ENCODE results near the gene FAM163B. TPM values are rescaled to one million over a fixed set of nuclear protein-coding genes. Genes with fewer than 3 reads are reported as not detected.

FAM163B gene
- total RNA-seq, 2 donors from 2014 or later: 1.2 TPM; not detected in 1

DNA sequence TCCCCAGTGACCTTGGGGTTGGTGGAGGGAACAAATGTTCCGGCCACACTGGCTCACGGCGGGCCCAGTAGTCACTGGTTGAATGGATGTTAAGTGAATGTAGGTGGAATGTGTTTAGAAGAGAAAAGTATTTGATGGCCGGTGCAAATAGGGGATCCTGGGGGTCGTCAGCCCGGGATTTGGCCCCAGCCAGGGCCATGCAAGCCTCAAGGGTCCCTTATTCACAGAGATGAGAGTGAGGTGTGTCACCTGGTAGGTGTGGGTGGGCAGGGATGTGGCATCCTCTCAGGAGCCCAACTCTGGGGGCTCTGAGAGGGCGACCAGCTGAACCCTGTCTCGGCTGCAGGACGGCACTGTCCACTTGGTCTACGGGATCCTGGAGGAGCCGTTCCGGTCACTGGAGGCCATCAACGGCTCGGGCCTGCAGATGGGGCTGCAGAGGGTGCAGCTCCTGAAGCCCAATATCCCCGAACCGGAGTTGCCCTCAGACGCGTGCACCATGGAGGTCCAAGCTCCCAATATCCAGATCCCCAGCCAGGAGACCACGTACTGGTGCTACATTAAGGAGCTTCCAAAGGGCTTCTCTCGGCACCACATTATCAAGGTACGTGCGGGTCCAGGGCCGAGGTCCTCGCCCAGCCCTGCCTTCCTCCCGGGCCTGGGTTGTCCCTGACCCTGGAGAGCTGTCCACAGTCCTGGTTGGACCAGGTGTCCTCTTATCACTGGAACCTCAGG is 32.8 kb upstream of the FAM163B start:
- H3K4me3 ChIP-seq: no peak overlapping the region
- no peak overlapping the region for H3K9ac ChIP-seq (ENCODE audit: low read depth in 2 of 2, low read length in 2 of 2)
- H3K36me3 ChIP-seq: no peaks in the 10 kb centered on the region
- DNase-seq: no peak
- no peak overlapping the region for H3K27ac ChIP-seq
- TF ChIP-seq, protein P1, sequence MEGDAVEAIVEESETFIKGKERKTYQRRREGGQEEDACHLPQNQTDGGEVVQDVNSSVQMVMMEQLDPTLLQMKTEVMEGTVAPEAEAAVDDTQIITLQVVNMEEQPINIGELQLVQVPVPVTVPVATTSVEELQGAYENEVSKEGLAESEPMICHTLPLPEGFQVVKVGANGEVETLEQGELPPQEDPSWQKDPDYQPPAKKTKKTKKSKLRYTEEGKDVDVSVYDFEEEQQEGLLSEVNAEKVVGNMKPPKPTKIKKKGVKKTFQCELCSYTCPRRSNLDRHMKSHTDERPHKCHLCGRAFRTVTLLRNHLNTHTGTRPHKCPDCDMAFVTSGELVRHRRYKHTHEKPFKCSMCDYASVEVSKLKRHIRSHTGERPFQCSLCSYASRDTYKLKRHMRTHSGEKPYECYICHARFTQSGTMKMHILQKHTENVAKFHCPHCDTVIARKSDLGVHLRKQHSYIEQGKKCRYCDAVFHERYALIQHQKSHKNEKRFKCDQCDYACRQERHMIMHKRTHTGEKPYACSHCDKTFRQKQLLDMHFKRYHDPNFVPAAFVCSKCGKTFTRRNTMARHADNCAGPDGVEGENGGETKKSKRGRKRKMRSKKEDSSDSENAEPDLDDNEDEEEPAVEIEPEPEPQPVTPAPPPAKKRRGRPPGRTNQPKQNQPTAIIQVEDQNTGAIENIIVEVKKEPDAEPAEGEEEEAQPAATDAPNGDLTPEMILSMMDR (IDR thresholded peaks at IDR 0.05): no peak
- intact Hi-C loops (cut with DNase I): no loop called here
- no peaks in the 10 kb centered on the region for H3K27me3 ChIP-seq
- H3K9me3 ChIP-seq: no peaks in the 10 kb centered on the region
- no peaks in the 10 kb centered on the region for H3K4me1 ChIP-seq

DNA sequence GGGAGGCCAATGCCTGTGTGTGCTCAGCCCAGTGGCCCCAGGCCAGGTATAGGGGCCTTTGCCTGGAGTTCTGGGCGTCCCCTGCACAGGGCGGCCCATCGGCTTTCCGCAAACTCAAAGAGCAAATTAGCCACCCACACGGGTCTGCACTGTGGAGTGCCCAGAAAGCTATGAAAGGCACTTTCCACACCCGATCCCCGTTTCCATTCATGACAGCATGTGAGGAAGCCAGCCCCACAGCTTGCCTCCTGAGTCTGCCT is 32.1 kb upstream of the FAM163B start:
- Histone ChIP-seq H3K9me3 (no peaks in the 10 kb centered on the region), H3K4me1 (no peaks in the 10 kb centered on the region), H3K36me3 (no peaks in the 10 kb centered on the region), H3K27me3 (no peaks in the 10 kb centered on the region), H3K9ac (ENCODE audit: low read depth in 2 of 2, low read length in 2 of 2) (no peak overlapping the region), H3K4me3 (no peak overlapping the region), H3K27ac (no peak overlapping the region)
- no peak for DNase-seq
- intact Hi-C loops (cut with DNase I): no loop called here
- TF ChIP-seq, protein P1 (IDR thresholded peaks at IDR 0.05): no peak

DNA sequence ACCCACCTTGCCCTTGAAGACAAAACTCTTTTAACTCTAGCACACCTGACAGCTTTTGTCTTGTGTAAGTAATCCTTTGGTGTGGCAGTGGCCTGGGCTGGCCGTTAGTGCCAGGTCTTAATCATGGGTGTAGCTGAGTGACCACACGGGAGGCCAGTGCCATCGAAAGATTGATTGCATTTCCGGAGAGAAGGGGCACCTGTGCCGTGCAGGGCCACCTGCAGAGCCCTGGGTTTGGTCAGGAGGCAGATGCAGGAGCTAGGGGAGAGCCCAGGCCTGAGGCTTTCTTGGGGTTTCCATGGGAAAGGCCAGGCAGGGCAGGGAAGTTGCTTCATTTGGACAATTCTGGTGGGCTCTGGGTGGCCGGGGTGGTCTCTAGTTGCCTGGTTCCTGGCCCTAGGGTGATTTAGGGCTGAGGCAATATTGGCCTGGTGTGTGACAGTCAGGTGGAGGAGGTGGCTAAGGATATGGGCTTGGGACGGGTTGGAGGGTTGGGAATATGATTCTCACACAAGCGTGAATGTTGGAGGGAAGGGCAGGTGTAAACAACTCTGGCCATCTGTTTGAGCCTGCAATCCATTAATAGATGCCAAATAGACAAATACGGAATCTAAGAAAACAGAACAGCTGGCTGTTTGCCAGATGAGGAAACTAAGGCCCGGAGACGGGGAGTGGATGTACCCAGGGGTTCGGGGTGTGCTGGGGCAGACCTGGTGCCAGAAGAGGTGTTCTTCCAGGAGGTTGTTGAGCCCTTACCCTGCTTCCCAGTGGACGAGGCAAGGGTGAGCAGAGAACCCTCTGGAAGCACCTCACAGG is 31.6 kb upstream of the FAM163B start:
- TF ChIP-seq, protein P1 (IDR thresholded peaks at IDR 0.05): no peak
- H3K36me3 ChIP-seq: no peaks in the 10 kb centered on the region
- H3K27me3 ChIP-seq: no peaks in the 10 kb centered on the region
- no peak overlapping the region for H3K4me3 ChIP-seq
- no peaks in the 10 kb centered on the region for H3K9me3 ChIP-seq
- H3K4me1 ChIP-seq: no peaks in the 10 kb centered on the region
- no peak overlapping the region for H3K27ac ChIP-seq
- intact Hi-C loops (cut with DNase I): no loop called here
- no peak for DNase-seq
- no peak overlapping the region for H3K9ac ChIP-seq (ENCODE audit: low read depth in 2 of 2, low read length in 2 of 2)

DNA sequence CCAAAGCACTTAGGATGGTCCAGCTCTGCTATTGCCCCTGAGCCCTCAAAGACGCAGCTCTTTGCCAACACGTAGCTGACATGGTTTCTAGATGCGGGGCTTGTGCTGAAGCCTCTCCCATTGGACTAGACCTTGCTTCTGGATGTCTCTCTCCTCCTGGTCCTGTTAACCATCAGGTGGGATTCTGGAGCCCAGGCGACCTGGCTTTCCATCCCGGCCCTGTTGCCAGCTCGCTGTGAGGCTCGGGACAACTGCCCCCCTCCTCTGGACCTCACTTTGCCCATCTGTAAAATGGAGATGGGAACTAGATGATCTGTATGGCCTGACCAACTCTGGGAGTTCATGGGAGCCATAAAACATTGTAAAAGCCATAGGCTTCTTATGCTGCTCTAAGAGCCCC is 31.0 kb upstream of the FAM163B start:
- no peaks in the 10 kb centered on the region for H3K36me3 ChIP-seq

DNA sequence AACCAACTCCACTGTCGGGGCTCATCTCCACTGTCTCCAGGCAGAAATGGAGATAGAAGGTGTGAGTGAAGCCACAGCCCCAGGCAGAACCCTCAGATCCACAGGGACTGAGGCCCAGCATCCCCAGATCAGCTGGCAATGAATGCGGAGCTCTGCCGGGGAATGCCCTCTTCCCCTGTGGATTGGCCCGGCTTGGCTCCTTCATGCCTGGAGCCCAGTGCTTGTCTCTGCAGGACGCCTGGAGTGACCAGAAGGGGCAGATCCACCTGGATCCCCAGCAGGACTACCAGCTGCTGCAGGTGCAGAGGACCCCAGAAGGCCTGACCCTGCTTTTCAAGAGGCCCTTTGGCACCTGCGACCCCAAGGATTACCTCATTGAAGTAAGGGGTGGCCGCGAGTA is 30.4 kb upstream of the FAM163B start:
- Histone ChIP-seq H3K4me1 (no peaks in the 10 kb centered on the region), H3K4me3 (no peak overlapping the region), H3K36me3 (no peaks in the 10 kb centered on the region), H3K9me3 (no peaks in the 10 kb centered on the region), H3K27ac (no peak overlapping the region), H3K9ac (ENCODE audit: low read depth in 2 of 2, low read length in 2 of 2) (no peak overlapping the region), H3K27me3 (no peaks in the 10 kb centered on the region)
- TF ChIP-seq, protein P1 (IDR thresholded peaks at IDR 0.05): no peak
- no peak for DNase-seq
- intact Hi-C loops (cut with DNase I): no loop called here

More for the DNA sequence above, 31.0 kb upstream of the FAM163B start:
- no peak overlapping the region for H3K4me3 ChIP-seq
- intact Hi-C loops (cut with DNase I): no loop called here
- H3K9ac ChIP-seq (ENCODE audit: low read depth in 2 of 2, low read length in 2 of 2): no peak overlapping the region
- no peaks in the 10 kb centered on the region for H3K9me3 ChIP-seq
- no peak for DNase-seq
- no peaks in the 10 kb centered on the region for H3K27me3 ChIP-seq
- H3K27ac ChIP-seq: no peak overlapping the region
- H3K4me1 ChIP-seq: no peaks in the 10 kb centered on the region
- TF ChIP-seq, protein P1 (IDR thresholded peaks at IDR 0.05): no peak
